ENCODE results near the gene FAM229A. TPM values are rescaled to one million over a fixed set of nuclear protein-coding genes. Genes with fewer than 3 reads are reported as not detected.
A peak's percentile ranks its signal among the peaks of the same experiment; 100 is the strongest.

Gene FAM229A
- polyA plus RNA-seq, 3 donors: 19.9 TPM; not detected in 2

DNA sequence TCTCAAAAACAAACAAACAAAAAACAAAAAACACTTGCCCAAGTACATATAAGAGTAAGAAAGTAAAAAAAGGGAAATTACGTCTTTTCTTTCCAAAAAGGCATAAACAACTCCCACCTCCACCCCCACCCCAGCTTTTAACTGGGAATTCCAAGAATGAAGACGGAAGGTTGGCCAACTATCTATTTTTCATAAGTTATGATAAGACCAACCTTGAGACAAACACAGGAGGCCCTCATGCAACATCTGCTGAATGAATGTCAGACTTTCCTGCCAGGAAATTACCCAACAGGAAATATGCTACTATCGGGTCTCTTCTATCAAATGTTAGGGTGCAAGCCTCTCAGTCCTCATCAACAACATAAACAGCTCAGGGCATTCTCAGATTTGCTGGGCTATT is 30.0 kb upstream of the FAM229A start:
- Histone ChIP-seq H3K9me3 (replicated peaks in 1 of 2; ENCODE audit: control insufficient read depth in 1 of 2, insufficient read depth in 1 of 2, low read length in 2 of 2) (no peaks in the 10 kb centered on the region), H3K79me2 (ENCODE audit: insufficient read depth, low read length) (peaks cover 45% of the 10 kb centered on the region), H3K36me3 (replicated peaks in 1 of 2; ENCODE audit: control insufficient read depth in 1 of 2, insufficient read depth in 2 of 2, low read length in 2 of 2) (peaks cover 30 to 43% of the 10 kb centered on the region in 2 donors), H3K27ac (ENCODE audit: low read depth in 1 of 2, low read length in 2 of 2) (peak overlapping the region in 1 of 2 donors; percentile 90), H3K4me1 (ENCODE audit: control insufficient read depth in 1 of 2, insufficient read depth in 2 of 2, low read length in 2 of 2) (peaks cover 24 to 32% of the 10 kb centered on the region in 2 donors), H2AFZ (ENCODE audit: insufficient read depth, low read depth, low read length, poor library complexity, severe bottlenecking) (no peak overlapping the region), H4K20me1 (ENCODE audit: insufficient read depth, low read length) (peaks cover 21% of the 10 kb centered on the region), H3K4me2 (replicated peaks; ENCODE audit: extremely low read depth, low read length, poor library complexity, severe bottlenecking) (no peak overlapping the region), H3K4me3 (replicated peaks in 1 of 3; ENCODE audit: low read depth in 2 of 3, low read length in 3 of 3) (peak overlapping the region in 1 of 3 experiments; percentile 14), H3K27me3 (ENCODE audit: control insufficient read depth in 2 of 2, insufficient read depth in 2 of 2, low read length in 2 of 2) (no peaks in the 10 kb centered on the region), H3K9ac (ENCODE audit: insufficient read depth, low read length, poor library complexity, severe bottlenecking) (no peak overlapping the region)
- 0% methylated on average over 1 of the region's 3 CpGs for WGBS (ENCODE audit: insufficient coverage)
- peak overlapping the region in 5 of 7 donors; percentile 0 to 99 (median 59) for H3K27ac Mint-ChIP-seq
- H3K36me3 Mint-ChIP-seq: peaks cover 2 to 5% of the 10 kb centered on the region in 2 donors
- H3K27me3 Mint-ChIP-seq (ENCODE audit: low read depth in 3 of 3): no peaks in the 10 kb centered on the region
- no peak for TF ChIP-seq CTCF (IDR thresholded peaks at IDR 0.05)
- peaks cover 0 to 4% (median 0%) of the 10 kb centered on the region in 7 donors for H3K9me3 Mint-ChIP-seq
- intact Hi-C loops (cut with micrococcal nuclease): loop anchor here in 1 of 2 donors (5.0 to 10.0 kb wide), 6 partner anchors 40 to 1678 kb away; partner anchors contain the start of genes EIF3I, MARCKSL1, S100PBP and TMEM234
- no peak for DNase-seq
- no peak overlapping the region for H3K4me3 Mint-ChIP-seq
- peaks cover 21% of the 10 kb centered on the region for H3K4me1 Mint-ChIP-seq

DNA sequence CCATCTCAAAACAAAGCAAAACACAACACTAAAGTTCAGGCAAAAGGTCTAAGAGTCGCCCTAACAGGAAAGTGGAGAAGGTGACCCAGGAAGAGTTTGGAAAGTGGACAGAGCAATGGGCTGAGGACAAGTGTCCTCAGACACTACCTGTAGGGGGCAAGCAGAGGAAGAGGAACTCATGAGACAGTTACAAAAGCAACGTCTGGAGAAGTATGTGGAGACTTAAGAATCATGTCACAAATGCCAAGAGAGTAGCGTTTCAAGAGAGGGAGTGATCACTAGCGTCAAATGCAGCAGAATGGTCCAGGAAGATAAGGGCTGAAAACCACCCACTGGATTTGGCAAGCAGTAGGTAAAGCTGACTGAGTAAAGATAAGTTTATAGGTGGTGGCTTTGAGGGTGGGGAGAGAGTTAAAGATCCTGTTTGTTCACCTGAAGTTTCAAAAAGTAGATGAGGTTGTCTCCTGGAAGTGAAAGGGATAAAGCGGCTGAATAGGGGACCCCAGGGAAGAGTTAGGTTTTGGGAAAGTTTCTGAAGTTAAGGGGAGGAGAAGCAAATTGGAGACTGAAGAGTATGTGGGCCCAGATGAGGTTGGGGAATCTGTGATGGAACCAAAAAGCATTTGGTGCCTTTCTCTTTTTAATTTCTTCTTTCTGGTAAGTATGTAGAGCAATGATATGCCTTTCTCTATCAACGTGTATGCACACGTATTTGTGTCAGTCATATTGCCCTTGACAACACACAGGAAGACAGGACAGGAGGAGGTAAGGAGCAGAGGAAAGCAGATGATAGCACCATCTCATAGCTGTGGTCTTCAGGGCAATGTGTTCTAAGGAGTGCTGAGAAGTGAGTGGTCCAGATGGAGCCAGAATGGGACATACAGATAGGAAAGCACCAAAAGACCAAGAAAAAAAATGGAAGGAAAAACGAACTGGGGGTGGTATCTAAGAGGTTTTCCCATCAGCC is 28.9 kb upstream of the FAM229A start:
- Histone ChIP-seq H3K79me2 (ENCODE audit: insufficient read depth, low read length) (peaks cover 45% of the 10 kb centered on the region), H3K27ac (ENCODE audit: low read depth in 1 of 2, low read length in 2 of 2) (peak overlapping the region in 1 of 2 donors; percentile 45), H4K20me1 (ENCODE audit: insufficient read depth, low read length) (peaks cover 21% of the 10 kb centered on the region), H3K36me3 (replicated peaks in 1 of 2; ENCODE audit: control insufficient read depth in 1 of 2, insufficient read depth in 2 of 2, low read length in 2 of 2) (peaks cover 39 to 55% of the 10 kb centered on the region in 2 donors), H3K27me3 (ENCODE audit: control insufficient read depth in 2 of 2, insufficient read depth in 2 of 2, low read length in 2 of 2) (no peaks in the 10 kb centered on the region), H3K4me3 (replicated peaks in 1 of 3; ENCODE audit: low read depth in 2 of 3, low read length in 3 of 3) (no peak overlapping the region), H3K9ac (ENCODE audit: insufficient read depth, low read length, poor library complexity, severe bottlenecking) (no peak overlapping the region), H2AFZ (ENCODE audit: insufficient read depth, low read depth, low read length, poor library complexity, severe bottlenecking) (no peak overlapping the region), H3K4me2 (replicated peaks; ENCODE audit: extremely low read depth, low read length, poor library complexity, severe bottlenecking) (no peak overlapping the region), H3K4me1 (ENCODE audit: control insufficient read depth in 1 of 2, insufficient read depth in 2 of 2, low read length in 2 of 2) (peaks cover 24 to 32% of the 10 kb centered on the region in 2 donors), H3K9me3 (replicated peaks in 1 of 2; ENCODE audit: control insufficient read depth in 1 of 2, insufficient read depth in 1 of 2, low read length in 2 of 2) (no peaks in the 10 kb centered on the region)
- peaks cover 21% of the 10 kb centered on the region for H3K4me1 Mint-ChIP-seq
- no peak overlapping the region for H3K27ac Mint-ChIP-seq
- WGBS (ENCODE audit: insufficient coverage): 50% methylated on average over 4 of the region's 8 CpGs
- no peak for DNase-seq
- intact Hi-C loops (cut with micrococcal nuclease): loop anchor here in 1 of 2 donors (5.0 to 10.0 kb wide), 6 partner anchors 39 to 1676 kb away; partner anchors contain the start of genes EIF3I, MARCKSL1, S100PBP and TMEM234
- H3K36me3 Mint-ChIP-seq: peaks cover 11 to 14% of the 10 kb centered on the region in 2 donors
- no peak for TF ChIP-seq CTCF (IDR thresholded peaks at IDR 0.05)
- no peaks in the 10 kb centered on the region for H3K9me3 Mint-ChIP-seq
- H3K4me3 Mint-ChIP-seq: no peak overlapping the region
- no peaks in the 10 kb centered on the region for H3K27me3 Mint-ChIP-seq (ENCODE audit: low read depth in 3 of 3)

Measured in CD14-positive monocyte (primary cell).